SK-N-SH treated with all-trans-retinoic acid at 6 μM for 48 hours (cell line): ENCODE data around the gene KIF1C.

Source experiments
- ATAC-seq: fragments of 200-7000 bp; cut with Tn5 transposase; 3 replicates; pipeline ENCODE4 v1.9.1; 2020; ENCODE audit warnings: mild to moderate bottlenecking, moderate library complexity
- ARNTL ChIP-seq: fragments of 450-650 bp; formaldehyde crosslinking; IDR thresholded peaks from 2 replicates; pipeline ENCODE4 v1.5.0; 2020; ENCODE audit warnings: low read depth, mild to moderate bottlenecking, moderate library complexity, borderline replicate concordance
- BACH2 ChIP-seq: fragments of 250-450 bp; sonication (Bioruptor Pico); IDR thresholded peaks from 2 replicates; pipeline ENCODE4 v1.9.0; 2021; ENCODE audit warnings: mild to moderate bottlenecking, borderline replicate concordance
- CSDC2 ChIP-seq: fragments of 250-450 bp; sonication (Bioruptor Pico); IDR thresholded peaks from 2 replicates; pipeline ENCODE4 v1.5.0; 2020; ENCODE audit warnings: mild to moderate bottlenecking, moderate library complexity
- ESRRG ChIP-seq: fragments of 250-450 bp; sonication (Bioruptor Pico); IDR thresholded peaks from 2 replicates; pipeline ENCODE4 v1.6.1; 2021; ENCODE audit warnings: mild to moderate bottlenecking
- GLIS3 ChIP-seq: fragments of 250-450 bp; sonication (Bioruptor Pico); IDR thresholded peaks from 2 replicates; pipeline ENCODE4 v1.5.0; 2020; ENCODE audit warnings: mild to moderate bottlenecking, moderate library complexity
- ISL1 ChIP-seq: fragments of 250-450 bp; sonication (Bioruptor Pico); IDR thresholded peaks from 2 replicates; pipeline ENCODE4 v2.1.2; 2022; ENCODE audit warnings: mild to moderate bottlenecking, moderate library complexity
- OSR1 ChIP-seq: fragments of 250-450 bp; sonication (Bioruptor Pico); IDR thresholded peaks from 2 replicates; pipeline ENCODE4 v1.8.0; 2022; ENCODE audit warnings: moderate library complexity, mild to moderate bottlenecking, inconsistent platforms
- POU6F1 ChIP-seq: fragments of 250-450 bp; sonication (Bioruptor Pico); IDR thresholded peaks from 2 replicates; pipeline ENCODE4 v1.8.0; 2021; ENCODE audit warnings: low read depth, mild to moderate bottlenecking, moderate library complexity, borderline replicate concordance
- RARB ChIP-seq: fragments of 250-450 bp; sonication (Bioruptor Pico); IDR thresholded peaks from 2 replicates; pipeline ENCODE4 v1.8.0; 2021; ENCODE audit warnings: mild to moderate bottlenecking, moderate library complexity
- SNAI2 ChIP-seq: fragments of 250-450 bp; sonication (Bioruptor Pico); IDR thresholded peaks from 2 replicates; pipeline ENCODE4 v1.5.0; 2020; ENCODE audit warnings: mild to moderate bottlenecking, moderate library complexity
- TCF4 ChIP-seq: fragments of 250-450 bp; sonication (Bioruptor Pico); IDR thresholded peaks from 2 replicates; pipeline ENCODE4 v1.8.0; 2021; ENCODE audit warnings: mild to moderate bottlenecking, moderate library complexity, borderline replicate concordance
- TOX ChIP-seq: fragments of 250-450 bp; sonication (Bioruptor Pico); IDR thresholded peaks from 2 replicates; pipeline ENCODE4 v1.8.0; 2021; ENCODE audit warnings: mild to moderate bottlenecking, moderate library complexity, borderline replicate concordance
- TSHZ2 ChIP-seq: fragments of 250-450 bp; sonication (Bioruptor Pico); IDR thresholded peaks from 2 replicates; pipeline ENCODE4 v1.5.0; 2020; ENCODE audit warnings: mild to moderate bottlenecking, moderate library complexity
- ZC3H10 ChIP-seq: fragments of 250-450 bp; sonication (Bioruptor Pico); IDR thresholded peaks from 2 replicates; pipeline ENCODE4 v1.5.1; 2021; ENCODE audit warnings: mild to moderate bottlenecking, moderate library complexity
- ZFP3 ChIP-seq: fragments of 250-450 bp; sonication (Bioruptor Pico); IDR thresholded peaks from 2 replicates; pipeline ENCODE4 v1.5.0; 2020; ENCODE audit warnings: mild to moderate bottlenecking, moderate library complexity
- ZFP30 ChIP-seq: fragments of 450-650 bp; formaldehyde crosslinking; IDR thresholded peaks from 2 replicates; pipeline ENCODE4 v1.5.0; 2022; ENCODE audit warnings: mild to moderate bottlenecking, moderate library complexity
- ZNF70 ChIP-seq: fragments of 450-650 bp; formaldehyde crosslinking; IDR thresholded peaks from 2 replicates; pipeline ENCODE4 v1.5.0; 2020; ENCODE audit warnings: mild to moderate bottlenecking, moderate library complexity
- ZNF8 ChIP-seq: fragments of 450-650 bp; formaldehyde crosslinking; IDR thresholded peaks from 2 replicates; pipeline ENCODE4 v1.5.0; 2020; ENCODE audit warnings: mild to moderate bottlenecking, moderate library complexity
- TF ChIP-seq, protein P1 (sequence below): fragments of 250-450 bp; sonication (Bioruptor Pico); IDR thresholded peaks from 2 replicates; pipeline ENCODE4 v1.5.1; 2020; ENCODE audit warnings: low read depth, mild to moderate bottlenecking, moderate library complexity
- TF ChIP-seq, protein P2 (sequence below): fragments of 250-450 bp; sonication (Bioruptor Pico); IDR thresholded peaks from 2 replicates; pipeline ENCODE4 v1.8.0; 2020; ENCODE audit warnings: mild to moderate bottlenecking, moderate library complexity, borderline replicate concordance

Gene KIF1C

GRCh38 chr17:5043524-5043923, 45.8 kb downstream of the KIF1C start:
- TF ChIP-seq POU6F1 (no peak), BACH2 (CRISPR knock-in tag) (no peak), ISL1 (CRISPR knock-in tag) (no peak), TOX (CRISPR knock-in tag) (no peak), TCF4 (no peak), ZFP3 (CRISPR knock-in tag) (no peak), OSR1 (CRISPR knock-in tag) (no peak), GLIS3 (CRISPR knock-in tag) (no peak), ZNF70 (CRISPR knock-in tag) (no peak)
- TF ChIP-seq, protein P1, sequence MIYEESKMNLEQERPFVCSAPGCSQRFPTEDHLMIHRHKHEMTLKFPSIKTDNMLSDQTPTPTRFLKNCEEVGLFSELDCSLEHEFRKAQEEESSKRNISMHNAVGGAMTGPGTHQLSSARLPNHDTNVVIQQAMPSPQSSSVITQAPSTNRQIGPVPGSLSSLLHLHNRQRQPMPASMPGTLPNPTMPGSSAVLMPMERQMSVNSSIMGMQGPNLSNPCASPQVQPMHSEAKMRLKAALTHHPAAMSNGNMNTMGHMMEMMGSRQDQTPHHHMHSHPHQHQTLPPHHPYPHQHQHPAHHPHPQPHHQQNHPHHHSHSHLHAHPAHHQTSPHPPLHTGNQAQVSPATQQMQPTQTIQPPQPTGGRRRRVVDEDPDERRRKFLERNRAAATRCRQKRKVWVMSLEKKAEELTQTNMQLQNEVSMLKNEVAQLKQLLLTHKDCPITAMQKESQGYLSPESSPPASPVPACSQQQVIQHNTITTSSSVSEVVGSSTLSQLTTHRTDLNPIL = no peak
- TF ChIP-seq, protein P2, sequence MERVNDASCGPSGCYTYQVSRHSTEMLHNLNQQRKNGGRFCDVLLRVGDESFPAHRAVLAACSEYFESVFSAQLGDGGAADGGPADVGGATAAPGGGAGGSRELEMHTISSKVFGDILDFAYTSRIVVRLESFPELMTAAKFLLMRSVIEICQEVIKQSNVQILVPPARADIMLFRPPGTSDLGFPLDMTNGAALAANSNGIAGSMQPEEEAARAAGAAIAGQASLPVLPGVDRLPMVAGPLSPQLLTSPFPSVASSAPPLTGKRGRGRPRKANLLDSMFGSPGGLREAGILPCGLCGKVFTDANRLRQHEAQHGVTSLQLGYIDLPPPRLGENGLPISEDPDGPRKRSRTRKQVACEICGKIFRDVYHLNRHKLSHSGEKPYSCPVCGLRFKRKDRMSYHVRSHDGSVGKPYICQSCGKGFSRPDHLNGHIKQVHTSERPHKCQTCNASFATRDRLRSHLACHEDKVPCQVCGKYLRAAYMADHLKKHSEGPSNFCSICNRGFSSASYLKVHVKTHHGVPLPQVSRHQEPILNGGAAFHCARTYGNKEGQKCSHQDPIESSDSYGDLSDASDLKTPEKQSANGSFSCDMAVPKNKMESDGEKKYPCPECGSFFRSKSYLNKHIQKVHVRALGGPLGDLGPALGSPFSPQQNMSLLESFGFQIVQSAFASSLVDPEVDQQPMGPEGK (CRISPR knock-in tag) = no peak
- no peak for ATAC-seq

- no peak for ATAC-seq
- TF ChIP-seq ISL1 (CRISPR knock-in tag) (no peak), POU6F1 (no peak), GLIS3 (CRISPR knock-in tag) (no peak), TSHZ2 (CRISPR knock-in tag) (no peak), TCF4 (no peak), ZNF70 (CRISPR knock-in tag) (no peak), RARB (CRISPR knock-in tag) (no peak), ARNTL (CRISPR knock-in tag) (no peak), ZC3H10 (no peak), ZFP30 (no peak), TOX (CRISPR knock-in tag) (no peak)
- TF ChIP-seq, protein P1 = no peak
Measured at GRCh38 chr17:5044630-5045029, 46.9 kb downstream of the KIF1C start.

GRCh38 chr17:5045496-5045895, 47.7 kb downstream of the KIF1C start:
- ATAC-seq = no peak
- TF ChIP-seq TCF4 (no peak), ESRRG (CRISPR knock-in tag) (no peak), GLIS3 (CRISPR knock-in tag) (no peak), POU6F1 (no peak), BACH2 (CRISPR knock-in tag) (no peak), TSHZ2 (CRISPR knock-in tag) (no peak), ZFP30 (no peak), CSDC2 (CRISPR knock-in tag) (no peak), TOX (CRISPR knock-in tag) (no peak), ISL1 (CRISPR knock-in tag) (no peak), ZNF70 (CRISPR knock-in tag) (no peak), ZNF8 (no peak), SNAI2 (CRISPR knock-in tag) (no peak)
- TF ChIP-seq, all 23 proteins: peak for 0
